GM18868 (cell line): ENCODE results near the gene FYB2.
A peak's percentile ranks its signal among the peaks of the same experiment; 100 is the strongest.

Experiments used
- ATAC-seq: cut with Tn5 transposase; IDR thresholded peaks from one replicate; pipeline ENCODE4 v1.9.1; 2021; ENCODE audit warnings: mild to moderate bottlenecking, moderate library complexity; ENCODE audit not compliant: unreplicated experiment

The FYB2 gene

GRCh38 chr1:56834137-56834900 lies 15.1 kb upstream of the FYB2 start:
- ATAC-seq = no peak

- no peak for ATAC-seq
These were observed 13.9 kb upstream of the FYB2 start for GRCh38 chr1:56833088-56833487.

- ATAC-seq = peak; percentile 81
These were observed 12.9 kb upstream of the FYB2 start for GRCh38 chr1:56831871-56832693.

GRCh38 chr1:56830052-56830451 lies 10.8 kb upstream of the FYB2 start:
- no peak for ATAC-seq

GRCh38 chr1:56827711-56828110 lies 8.5 kb upstream of the FYB2 start:
- no peak for ATAC-seq

- ATAC-seq = no peak
These were observed 6.2 kb upstream of the FYB2 start for GRCh38 chr1:56825436-56825835.

- no peak for ATAC-seq
These were observed 5.7 kb upstream of the FYB2 start for GRCh38 chr1:56824938-56825337.

GRCh38 chr1:56824271-56824670 lies 5.1 kb upstream of the FYB2 start:
- no peak for ATAC-seq

- no peak for ATAC-seq
These were observed 2.2 kb upstream of the FYB2 start for GRCh38 chr1:56821462-56821797.

- ATAC-seq = peak; percentile 83
These were observed 1.7 kb upstream of the FYB2 start for GRCh38 chr1:56820755-56821461.

GRCh38 chr1:56817716-56818463 lies 1.3 kb downstream of the FYB2 start:
- ATAC-seq = no peak

- ATAC-seq = peak; percentile 56
These were observed 2.3 kb downstream of the FYB2 start for GRCh38 chr1:56816909-56817308.

GRCh38 chr1:56816264-56816663 lies 2.9 kb downstream of the FYB2 start:
- no peak for ATAC-seq

GRCh38 chr1:56814205-56814604 lies 5.0 kb downstream of the FYB2 start:
- no peak for ATAC-seq

GRCh38 chr1:56811331-56811730 lies 7.9 kb downstream of the FYB2 start:
- ATAC-seq = no peak

- ATAC-seq = no peak
These were observed 10.8 kb downstream of the FYB2 start for GRCh38 chr1:56808410-56808809.

GRCh38 chr1:56806804-56807203 lies 12.4 kb downstream of the FYB2 start:
- no peak for ATAC-seq

- ATAC-seq = peak; percentile 88
These were observed 15.5 kb downstream of the FYB2 start for GRCh38 chr1:56803561-56804156.

GRCh38 chr1:56799605-56800400 lies 19.4 kb downstream of the FYB2 start:
- ATAC-seq = no peak

GRCh38 chr1:56798053-56798471 lies 21.1 kb downstream of the FYB2 start:
- ATAC-seq = no peak
